SW480 (cell line): ENCODE results near the gene CDC37L1.
"Not testable (repeated sequence)": the region's sequence is repeated elsewhere in the genome, so short reads cannot be mapped to it uniquely, and the experiment has no call there.

Experiments used
- DNase-seq: peaks from one replicate; pipeline ENCODE4 v3.0.0-alpha.2; 2016; ENCODE audit warnings: low spot score

Gene CDC37L1

GRCh38 chr9:4754530-4754929 is 75.2 kb downstream of the CDC37L1 start:
- not testable (repeated sequence) for DNase-seq

GRCh38 chr9:4755026-4755609 is 75.7 kb downstream of the CDC37L1 start:
- no peak for DNase-seq

GRCh38 chr9:4756420-4756819 is 77.1 kb downstream of the CDC37L1 start:
- no peak for DNase-seq
